K562 (cell line): ENCODE data around the gene TCF12. TPM values are rescaled to one million over a fixed set of nuclear protein-coding genes. Genes with fewer than 3 reads are reported as not detected.

Experiments used
- ATAC-seq: fragments of 200-7000 bp; cut with Tn5 transposase; 3 replicates; pipeline ENCODE4 v1.9.1; 2020; ENCODE audit warnings: moderate library complexity
- BruUV-seq: library from RNA; stranded (reverse); fragments of 400-500 nt; replicated peaks from 2 replicates; lab custom pipeline; 2021; lab: Mats Ljungman, UMichigan
- CTCF ChIA-PET: fragments of 300-600 bp; formaldehyde crosslinking; extraction: SDS; loops from one replicate; lab custom pipeline; 2021; ENCODE audit warnings: low intra/inter-chr PET ratio; lab: Yijun Ruan, JAX
- POLR2A ChIA-PET: fragments of 300-600, 350-650 bp; sonication (Branson Sonifier 250); formaldehyde crosslinking; extraction: SDS; loops from one replicate; lab custom pipeline; 2021; ENCODE audit warnings: antibody characterized with exemption, inconsistent platforms; lab: Yijun Ruan, JAX
- DNase-seq, 4 experiments: peaks; one replicate each; pipeline versions ENCODE4 v3.0.0 to v3.0.0-alpha.2; 2011 to 2018; ENCODE audit warnings: low spot score in 3 of 4, mixed read lengths in 3 of 4; ENCODE audit errors: extremely low read depth in 1 of 4
- FAIRE-seq: peaks from 2 replicates; lab custom pipeline; 2011; peaks lifted over from hg19 to GRCh38; lab: Jason Lieb, UNC
- H2AFZ ChIP-seq: 2 replicates; pipeline ENCODE4 v1.6.0; 2011; ENCODE audit warnings: low read depth, low read length, control low read depth, inconsistent platforms
- H3K27ac ChIP-seq: fragments of 200-600 bp; 3 replicates; pipeline ENCODE4 v1.8.0; 2011; ENCODE audit warnings: low read depth, mild to moderate bottlenecking, control low read depth, inconsistent platforms, low read length, moderate library complexity, mixed read lengths; ENCODE audit errors: extremely low read depth
- H3K27me3 ChIP-seq, 2 experiments: fragments of 300-600 bp in 1 of 2; 2 replicates in 1 of 2; 3 replicates in 1 of 2; pipeline versions ENCODE4 v1.6.0 to v1.8.0; 2011; ENCODE audit warnings: inconsistent platforms in 2 of 2, low read length in 2 of 2, mild to moderate bottlenecking in 1 of 2, mixed read lengths in 1 of 2, moderate library complexity in 1 of 2; ENCODE audit not compliant: control insufficient read depth in 2 of 2, insufficient read depth in 2 of 2
- H3K36me3 ChIP-seq: fragments of 300-600 bp; 3 replicates; pipeline ENCODE4 v1.8.0; 2011; ENCODE audit warnings: mild to moderate bottlenecking, low read length, inconsistent platforms; ENCODE audit not compliant: control insufficient read depth, insufficient read depth
- H3K4me1 ChIP-seq, 2 experiments: fragments of 200-600 bp in 1 of 2; replicated peaks in 1 of 2; 2 replicates in 1 of 2; 3 replicates in 1 of 2; pipeline versions ENCODE4 v1.5.1 to v1.8.0; 2011; ENCODE audit warnings: inconsistent platforms in 2 of 2, low read length in 2 of 2, mild to moderate bottlenecking in 1 of 2, mixed read lengths in 1 of 2, moderate library complexity in 1 of 2; ENCODE audit not compliant: control insufficient read depth in 2 of 2, insufficient read depth in 2 of 2
- H3K4me2 ChIP-seq: 2 replicates; pipeline ENCODE4 v1.6.1; 2011; ENCODE audit warnings: low read length, control low read depth, inconsistent platforms, mixed read lengths; ENCODE audit not compliant: insufficient read depth
- H3K4me3 ChIP-seq: fragments of 200-600 bp; sonication (generic), shearing (Covaris generic); 2 replicates; pipeline ENCODE4 v1.5.1; 2016; ENCODE audit warnings: control low read depth, inconsistent platforms
- H3K79me2 ChIP-seq: fragments of 200-600 bp; 3 replicates; pipeline ENCODE4 v1.8.0; 2011; ENCODE audit warnings: low read length, inconsistent platforms; ENCODE audit not compliant: control insufficient read depth, insufficient read depth
- H3K9ac ChIP-seq, 2 experiments: 2 replicates each; pipeline versions ENCODE4 v1.6.0 to v1.6.1; 2011; ENCODE audit warnings: low read depth in 2 of 2, low read length in 2 of 2, control low read depth in 1 of 2, inconsistent platforms in 1 of 2, mild to moderate bottlenecking in 1 of 2, mixed read lengths in 1 of 2; ENCODE audit not compliant: insufficient read depth in 1 of 2
- H3K9me1 ChIP-seq: one replicate; pipeline ENCODE4 v1.6.0; 2011; ENCODE audit warnings: inconsistent platforms, mild to moderate bottlenecking, low read length, moderate library complexity; ENCODE audit not compliant: control insufficient read depth, insufficient read depth
- H3K9me3 ChIP-seq: replicated peaks from 2 replicates; pipeline ENCODE4 v1.5.1; 2011; ENCODE audit warnings: low read depth, low read length, inconsistent platforms; ENCODE audit not compliant: control insufficient read depth, insufficient read depth
- H4K20me1 ChIP-seq: replicated peaks from 2 replicates; pipeline ENCODE4 v1.6.1; 2011; ENCODE audit warnings: low read length, inconsistent platforms, mixed read lengths; ENCODE audit not compliant: control insufficient read depth, insufficient read depth
- BDP1 ChIP-seq: IDR thresholded peaks from 3 replicates; pipeline ENCODE4 v1.6.1; 2011; ENCODE audit not compliant: insufficient read length, insufficient read depth
- CBFB ChIP-seq: sonication (generic); formaldehyde crosslinking; IDR thresholded peaks from 2 replicates; pipeline ENCODE4 v1.4.0; 2020; ENCODE audit warnings: mild to moderate bottlenecking, missing genetic modification reagents
- ELF2 ChIP-seq: fragments of 250-450 bp; sonication (Bioruptor Pico); IDR thresholded peaks from 2 replicates; pipeline ENCODE4 v1.5.0; 2021; ENCODE audit warnings: mild to moderate bottlenecking
- KAT2B ChIP-seq: IDR thresholded peaks from one replicate; pipeline ENCODE4 v1.6.1; 2012; ENCODE audit warnings: low read depth, mild to moderate bottlenecking, control low read depth, inconsistent platforms, low read length, moderate library complexity
- NELFE ChIP-seq: IDR thresholded peaks from 2 replicates; pipeline ENCODE4 v1.6.1; 2011; ENCODE audit warnings: mild to moderate bottlenecking; ENCODE audit not compliant: insufficient read depth, insufficient read length
- NFYB ChIP-seq: IDR thresholded peaks from 2 replicates; pipeline ENCODE4 v1.6.1; 2011; ENCODE audit warnings: mild to moderate bottlenecking, moderate library complexity; ENCODE audit not compliant: insufficient read length; ENCODE audit errors: extremely low read depth
- PYGO2 ChIP-seq: fragments of 450-650 bp; IDR thresholded peaks from 2 replicates; pipeline ENCODE4 v1.6.1; 2016; ENCODE audit warnings: mild to moderate bottlenecking, missing genetic modification characterization, moderate library complexity, missing compliant biosample characterization
- RBM15 ChIP-seq: fragments of 200-400 bp; formaldehyde crosslinking; IDR thresholded peaks from 2 replicates; pipeline ENCODE4 v1.6.1; 2018; ENCODE audit warnings: mild to moderate bottlenecking, low read length, moderate library complexity; ENCODE audit not compliant: insufficient read depth
- TBP ChIP-seq: optimal IDR thresholded peaks from 2 replicates; pipeline ENCODE3; 2011; ENCODE audit warnings: low read depth, low read length, improper control_type of control experiment
- ZNF584 ChIP-seq: fragments of 200-800 bp; sonication (Bioruptor generic); IDR thresholded peaks from 2 replicates; pipeline ENCODE4 v1.6.1; 2016; ENCODE audit warnings: low read depth, mild to moderate bottlenecking, missing genetic modification characterization, missing compliant biosample characterization
- in situ Hi-C: fragments of 300-500 bp; cut with MboI; formaldehyde crosslinking; loops from 4 replicates; pipeline ENCODE4 v1.15.0; 2018; ENCODE audit warnings: inconsistent platforms, mixed read lengths
- intact Hi-C: fragments of 100-400 bp; cut with micrococcal nuclease; formaldehyde crosslinking; loops from 2 replicates; pipeline ENCODE4 v1.14.2; 2022
- polyA plus RNA-seq, 8 experiments: library from polyadenylated mRNA; depleted of rRNA in 4 of 8; stranded (reverse) in 5 of 8; unstranded in 3 of 8; fragments of >200 nt; fragmentation: Nextera tagmentation in 2 of 8; fragmentation: Illumina TruSeq in 1 of 8; extraction: Ambion mirVana in 2 of 8; extraction: Trizol in 1 of 8; gene quantifications; 2 replicates each; pipeline versions ENCODE4 v1.2.1 to v1.2.3, GENCODE V29; 2011 to 2014; ENCODE audit warnings: inconsistent platforms in 1 of 8, missing spikeins in 1 of 8
- total RNA-seq, 7 experiments: library from RNA; depleted of rRNA in 6 of 7; stranded (reverse); fragments of >200 nt in 6 of 7; fragmentation: Illumina TruSeq in 2 of 7; extraction: Trizol in 2 of 7; gene quantifications; 2 replicates each; pipeline versions ENCODE4 v1.2.1 to v1.2.3, GENCODE V29; 2011 to 2021; ENCODE audit warnings: low replicate concordance in 1 of 7
- TF ChIP-seq, protein P1 (sequence below): fragments of 150-350 bp; conservative IDR thresholded peaks from 2 replicates; pipeline ENCODE4 v1.6.1; 2014; ENCODE audit warnings: low read length

Gene TCF12
- total and polyA plus RNA-seq, 9 of the 15 experiments (the other 6 are each of a cell fraction or from before 2014, with no cell fraction given), result 10.5 to 132 (median 52.9) TPM

GRCh38 chr15:56891852-56892440 is 26.5 kb upstream of the TCF12 start:
- no peak overlapping the region for H3K27ac ChIP-seq
- in situ Hi-C loops (no loop called here), intact Hi-C loops (no loop called here)
- H3K36me3 ChIP-seq, result no peaks in the 10 kb centered on the region
- no peaks in the 10 kb centered on the region for H3K27me3 ChIP-seq
- H3K4me2 ChIP-seq, result no peak overlapping the region
- H3K9ac ChIP-seq, result no peak overlapping the region
- ChIA-PET CTCF (interaction anchor here (0.5 kb wide), 1 partner anchor 367 kb away, joined by 3 read pairs; no protein-coding TSS in a partner anchor), POLR2A (interaction anchor here (1.2 kb wide), 1 partner anchor 10 kb away, joined by 6 read pairs; no protein-coding TSS in a partner anchor)
- ATAC-seq (no peak), FAIRE-seq (no peak), DNase-seq (no peak)
- peaks cover 5% of the 10 kb centered on the region; the same call in 1 of the 3 replicates for H3K79me2 ChIP-seq
- no peaks in the 10 kb centered on the region for H4K20me1 ChIP-seq
- H3K9me1 ChIP-seq, result no peaks in the 10 kb centered on the region
- TF ChIP-seq NELFE (no peak), BDP1 (no peak), RBM15 (no peak), NFYB (no peak), TBP (no peak), CBFB (CRISPR knock-in tag) (no peak), ZNF584 (CRISPR knock-in tag) (no peak), PYGO2 (no peak), KAT2B (no peak), ELF2 (no peak)
- TF ChIP-seq, protein P1, sequence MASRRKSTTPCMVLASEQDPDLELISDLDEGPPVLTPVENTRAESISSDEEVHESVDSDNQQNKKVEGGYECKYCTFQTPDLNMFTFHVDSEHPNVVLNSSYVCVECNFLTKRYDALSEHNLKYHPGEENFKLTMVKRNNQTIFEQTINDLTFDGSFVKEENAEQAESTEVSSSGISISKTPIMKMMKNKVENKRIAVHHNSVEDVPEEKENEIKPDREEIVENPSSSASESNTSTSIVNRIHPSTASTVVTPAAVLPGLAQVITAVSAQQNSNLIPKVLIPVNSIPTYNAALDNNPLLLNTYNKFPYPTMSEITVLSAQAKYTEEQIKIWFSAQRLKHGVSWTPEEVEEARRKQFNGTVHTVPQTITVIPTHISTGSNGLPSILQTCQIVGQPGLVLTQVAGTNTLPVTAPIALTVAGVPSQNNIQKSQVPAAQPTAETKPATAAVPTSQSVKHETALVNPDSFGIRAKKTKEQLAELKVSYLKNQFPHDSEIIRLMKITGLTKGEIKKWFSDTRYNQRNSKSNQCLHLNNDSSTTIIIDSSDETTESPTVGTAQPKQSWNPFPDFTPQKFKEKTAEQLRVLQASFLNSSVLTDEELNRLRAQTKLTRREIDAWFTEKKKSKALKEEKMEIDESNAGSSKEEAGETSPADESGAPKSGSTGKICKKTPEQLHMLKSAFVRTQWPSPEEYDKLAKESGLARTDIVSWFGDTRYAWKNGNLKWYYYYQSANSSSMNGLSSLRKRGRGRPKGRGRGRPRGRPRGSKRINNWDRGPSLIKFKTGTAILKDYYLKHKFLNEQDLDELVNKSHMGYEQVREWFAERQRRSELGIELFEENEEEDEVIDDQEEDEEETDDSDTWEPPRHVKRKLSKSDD, result no peak
- H3K4me1 ChIP-seq, result peaks cover 6 to 18% of the 10 kb centered on the region in 2 experiments
- no peak overlapping the region for H2AFZ ChIP-seq
- no peak overlapping the region for H3K4me3 ChIP-seq
- H3K9me3 ChIP-seq, result no peaks in the 10 kb centered on the region
- no TSS peak for BruUV-seq
